Neutrophil (primary cell): ENCODE measurements around the gene PLIN4.

ENCODE experiments used
- H3K27ac ChIP-seq: fragments of 200-600 bp; sonication (generic); 2 replicates; pipeline ENCODE4 v1.5.1; 2016; ENCODE audit warnings: mild to moderate bottlenecking, moderate library complexity
- H3K27me3 ChIP-seq: fragments of 200-600 bp; sonication (generic); 2 replicates; pipeline ENCODE4 v1.6.0; 2016; ENCODE audit warnings: mild to moderate bottlenecking
- H3K36me3 ChIP-seq: fragments of 200-600 bp; sonication (generic); 2 replicates; pipeline ENCODE4 v1.5.1; 2017
- H3K4me1 ChIP-seq, 2 experiments: fragments of 200-600 bp in 1 of 2; sonication (generic) in 1 of 2; 1 replicate in 1 of 2; 2 replicates in 1 of 2; pipeline versions ENCODE4 v1.5.1 to v1.6.1; 2013 to 2016; ENCODE audit warnings: low read depth in 1 of 2, low read length in 1 of 2, mild to moderate bottlenecking in 1 of 2, moderate library complexity in 1 of 2; ENCODE audit not compliant: control insufficient read depth in 1 of 2, insufficient read depth in 1 of 2
- H3K4me3 ChIP-seq, 2 experiments: fragments of 200-600 bp in 1 of 2; sonication (generic) in 1 of 2; 1 replicate in 1 of 2; 2 replicates in 1 of 2; pipeline ENCODE4 v1.5.1; 2013 to 2016; ENCODE audit warnings: low read depth in 1 of 2, low read length in 1 of 2, mild to moderate bottlenecking in 1 of 2, moderate library complexity in 1 of 2
- H3K9me3 ChIP-seq: fragments of 200-600 bp; sonication (generic); 2 replicates; pipeline ENCODE4 v1.5.1; 2016
- CTCF ChIP-seq: fragments of 200-600 bp; sonication (generic); IDR thresholded peaks from 2 replicates; pipeline ENCODE4 v1.5.1; 2016; ENCODE audit warnings: antibody characterized with exemption

Gene PLIN4

GRCh38 chr19:4453232-4454179, 64.8 kb downstream of the PLIN4 start:
- peaks cover 12 to 18% of the 10 kb centered on the region in 2 experiments for H3K4me1 ChIP-seq
- no peak overlapping the region for H3K27ac ChIP-seq
- H3K27me3 ChIP-seq, result no peaks in the 10 kb centered on the region
- H3K9me3 ChIP-seq, result no peaks in the 10 kb centered on the region
- H3K4me3 ChIP-seq, result no peak overlapping the region
- TF ChIP-seq CTCF, result no peak
- peaks cover 64% of the 10 kb centered on the region for H3K36me3 ChIP-seq

- Histone ChIP-seq H3K27me3 (no peaks in the 10 kb centered on the region), H3K27ac (no peak overlapping the region), H3K4me3 (no peak overlapping the region), H3K4me1 (peaks cover 12 to 13% of the 10 kb centered on the region in 2 experiments), H3K36me3 (peaks cover 74% of the 10 kb centered on the region), H3K9me3 (no peaks in the 10 kb centered on the region)
- no peak for TF ChIP-seq CTCF
These were observed 65.9 kb downstream of the PLIN4 start for GRCh38 chr19:4452230-4452990.
